Skin epidermis (tissue), 12 donors: ENCODE results near the gene ESR1.
"Not testable (repeated sequence)": the region's sequence is repeated elsewhere in the genome, so short reads cannot be mapped to it uniquely, and the experiment has no call there.

ENCODE experiments used
- H3K27ac ChIP-seq, 21 experiments: fragments of 200-600 bp; sonication (generic) in 11 of 21; one replicate each; pipeline ENCODE4 v1.5.0; 2020; ENCODE audit warnings: mild to moderate bottlenecking in 3 of 21, inconsistent platforms in 2 of 21, moderate library complexity in 2 of 21
- H3K4me3 ChIP-seq, 7 experiments: fragments of 200-600 bp; sonication (generic) in 2 of 7; one replicate each; pipeline ENCODE4 v1.5.0; 2020; ENCODE audit warnings: inconsistent platforms in 2 of 7, mild to moderate bottlenecking in 2 of 7, moderate library complexity in 1 of 7

ESR1 gene

GRCh38 chr6:151959086-151959485 is 151.6 kb downstream of the ESR1 start:
- H3K27ac ChIP-seq = no peak overlapping the region
- H3K4me3 ChIP-seq = no peak overlapping the region

- Histone ChIP-seq H3K4me3 (no peak overlapping the region), H3K27ac (peak overlapping the region in 1 of 21 experiments; percentile 21)
These were observed 154.3 kb downstream of the ESR1 start for GRCh38 chr6:151961809-151962208.

DNA sequence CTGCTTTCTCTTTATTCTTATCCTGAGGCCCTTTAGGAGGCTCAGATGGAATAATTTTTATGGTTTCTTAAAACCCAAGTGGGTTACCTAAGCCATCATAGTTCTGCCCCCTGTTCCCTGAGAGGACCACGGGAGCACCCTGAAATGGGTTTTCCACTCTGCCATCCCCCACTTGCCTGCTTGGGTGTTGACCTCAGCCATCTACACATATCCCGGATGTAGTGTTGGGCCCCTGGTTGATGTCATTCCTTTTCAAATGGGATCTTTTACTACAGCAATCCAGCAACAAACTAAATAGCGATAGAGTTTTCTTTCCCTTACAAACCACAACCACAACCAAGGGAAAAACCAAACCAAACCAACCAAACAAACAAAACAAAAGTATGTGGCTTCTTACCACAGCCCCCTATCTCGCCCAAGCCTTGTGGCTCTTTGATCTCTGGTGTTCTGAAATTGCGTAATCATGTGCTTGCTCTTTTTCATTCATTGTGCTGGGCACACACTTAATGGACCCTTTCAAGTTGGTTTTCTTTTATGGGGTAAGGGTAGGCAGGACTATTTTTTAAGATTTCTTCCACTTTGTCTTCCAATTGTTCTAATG is 154.9 kb downstream of the ESR1 start:
- Histone ChIP-seq H3K4me3 (no peak overlapping the region), H3K27ac (peak overlapping the region in 1 of 21 experiments; percentile 21)

DNA sequence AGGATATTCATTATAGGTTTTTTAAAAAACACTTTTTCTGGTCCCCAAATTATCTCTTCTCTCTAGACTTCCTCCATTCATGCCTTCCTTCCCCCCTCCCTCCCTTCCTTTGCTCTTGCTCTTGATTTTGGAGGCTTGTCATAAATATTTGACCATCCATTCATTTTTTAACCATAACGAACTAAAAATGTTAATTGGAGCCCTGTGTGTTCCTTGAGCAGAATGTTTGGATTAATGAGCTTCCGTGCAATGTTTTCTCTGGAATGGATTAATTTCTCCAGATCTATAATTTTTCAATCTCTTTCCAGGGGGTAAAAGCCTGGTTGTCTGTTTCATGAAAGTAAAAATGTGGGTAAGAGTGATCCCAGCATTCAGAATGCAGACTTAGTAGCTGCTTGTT is 155.5 kb downstream of the ESR1 start:
- no peak overlapping the region for H3K27ac ChIP-seq
- no peak overlapping the region for H3K4me3 ChIP-seq

DNA sequence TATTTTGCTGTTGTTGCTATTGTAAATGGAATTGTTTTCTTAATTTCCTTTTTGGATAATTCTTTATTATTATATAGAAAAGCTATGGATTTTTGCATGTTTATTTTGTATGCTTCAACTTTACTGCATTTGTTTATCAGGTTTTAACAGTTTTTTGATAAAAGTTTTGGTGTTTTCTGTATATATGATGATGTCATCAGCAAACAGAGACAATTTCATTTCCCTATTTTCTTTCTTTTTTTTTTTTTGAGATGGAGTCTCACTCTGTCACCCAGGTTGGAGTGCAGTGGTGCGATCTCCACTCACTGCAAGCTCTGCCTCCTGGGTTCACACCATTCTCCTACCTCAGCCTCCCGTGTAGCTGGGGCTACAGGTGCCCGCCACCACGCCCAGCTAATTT is 156.9 kb downstream of the ESR1 start:
- H3K27ac ChIP-seq, H3K4me3 ChIP-seq: not testable (repeated sequence)

- Histone ChIP-seq H3K27ac (no peak overlapping the region), H3K4me3 (no peak overlapping the region)
These were observed 166.7 kb downstream of the ESR1 start for GRCh38 chr6:151974061-151974617.

DNA sequence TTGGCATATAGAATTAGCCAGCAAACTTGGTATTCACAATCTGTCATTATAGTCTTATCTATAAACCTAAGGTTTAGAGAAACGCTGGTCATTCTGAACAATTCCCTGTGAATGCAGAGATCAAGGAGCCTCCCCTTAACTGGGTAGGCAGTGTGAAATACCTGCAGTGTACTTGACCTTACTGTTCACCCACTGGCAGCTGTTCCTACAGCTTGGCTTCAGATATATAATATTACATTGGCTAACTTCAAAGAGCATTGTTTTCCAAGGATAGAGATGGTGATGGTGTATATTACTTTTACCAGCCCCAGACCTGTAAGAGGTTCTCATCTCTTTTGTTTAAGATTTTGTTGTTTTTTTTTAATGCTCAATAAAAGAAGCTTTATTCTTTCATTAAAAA is 168.3 kb downstream of the ESR1 start:
- Histone ChIP-seq H3K27ac (no peak overlapping the region), H3K4me3 (no peak overlapping the region)

- not testable (repeated sequence) for H3K4me3 ChIP-seq, H3K27ac ChIP-seq
These were observed 180.7 kb downstream of the ESR1 start for GRCh38 chr6:151988199-151988598.

DNA sequence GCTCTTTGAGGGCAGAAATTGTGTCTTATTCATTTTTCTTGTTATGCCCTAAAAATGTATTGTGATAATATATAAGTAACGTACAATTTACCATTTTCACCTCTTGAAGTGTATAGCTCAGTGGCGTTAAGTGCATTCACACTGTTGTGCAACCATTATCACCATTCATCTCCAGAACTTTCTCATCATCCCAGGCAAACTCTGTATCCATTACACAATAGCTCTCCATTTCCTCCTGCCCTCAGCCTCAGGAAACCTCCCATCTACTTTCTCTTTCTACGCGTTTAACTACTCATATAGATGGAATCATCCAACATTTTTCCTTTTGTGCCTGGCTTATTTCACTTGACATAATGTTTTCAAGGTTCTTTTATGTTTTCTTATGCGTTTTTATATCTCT is 184.6 kb downstream of the ESR1 start:
- Histone ChIP-seq H3K4me3 (no peak overlapping the region), H3K27ac (no peak overlapping the region)

DNA sequence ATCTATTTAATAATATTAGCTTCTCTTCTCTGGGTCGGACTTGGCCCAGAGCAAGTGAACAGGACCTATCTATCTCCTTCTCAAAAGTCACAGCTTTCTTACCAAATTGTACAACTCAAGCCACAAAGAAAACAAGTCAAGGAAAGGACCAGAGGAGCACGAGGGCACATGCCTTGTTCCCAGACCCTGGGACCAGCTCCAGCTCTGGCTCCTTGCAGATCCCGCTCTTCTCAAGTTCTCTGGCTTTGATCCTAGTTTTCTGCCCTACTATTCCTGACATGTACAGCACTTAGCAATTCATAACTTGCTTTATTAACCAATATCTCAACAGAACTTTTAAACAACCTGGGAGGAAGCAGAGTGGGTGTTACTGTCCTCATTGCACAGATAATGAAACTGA is 185.9 kb downstream of the ESR1 start:
- no peak overlapping the region for H3K27ac ChIP-seq
- H3K4me3 ChIP-seq = no peak overlapping the region

DNA sequence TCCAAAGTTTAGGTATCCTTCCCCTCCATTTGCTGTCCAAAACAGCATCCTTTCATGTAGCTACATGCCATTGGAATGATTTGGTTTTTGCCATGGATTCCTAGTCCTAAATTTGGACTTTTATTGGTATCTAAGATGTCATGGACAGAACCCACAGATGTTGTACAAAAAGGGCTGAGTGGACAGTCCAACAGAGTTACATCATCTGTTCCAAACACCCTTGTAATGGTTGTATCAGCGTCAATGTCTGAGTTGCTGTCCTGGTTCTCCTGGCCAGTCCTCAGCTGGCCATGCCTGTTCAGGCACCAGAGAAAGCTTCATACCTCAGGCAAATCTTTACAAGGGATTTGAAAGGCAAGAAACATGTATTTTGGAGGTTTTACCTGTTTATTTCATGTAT is 191.3 kb downstream of the ESR1 start:
- no peak overlapping the region for H3K4me3 ChIP-seq
- no peak overlapping the region for H3K27ac ChIP-seq

GRCh38 chr6:151999194-151999593 is 191.7 kb downstream of the ESR1 start:
- H3K27ac ChIP-seq = no peak overlapping the region
- H3K4me3 ChIP-seq = no peak overlapping the region

GRCh38 chr6:152001408-152001807 is 193.9 kb downstream of the ESR1 start:
- no peak overlapping the region for H3K27ac ChIP-seq

DNA sequence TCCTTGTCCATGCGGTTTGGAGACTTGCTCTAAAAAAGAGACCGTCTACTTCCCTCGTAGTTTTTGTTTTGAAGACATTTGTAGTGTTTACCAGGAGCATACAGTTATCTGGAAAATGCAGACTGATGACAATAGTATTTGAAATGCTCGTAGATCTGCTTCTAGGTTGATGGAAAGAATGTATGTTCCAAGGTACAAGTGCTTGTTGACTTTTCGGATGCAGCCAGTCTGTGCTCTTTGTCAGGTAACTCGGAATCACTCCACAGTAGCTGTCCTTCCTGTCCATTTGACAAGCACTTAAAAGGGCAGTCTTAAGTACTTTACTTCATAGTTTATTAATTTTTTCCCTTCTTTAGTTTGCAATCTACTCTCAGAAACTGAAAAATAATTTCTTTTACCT is 194.8 kb downstream of the ESR1 start:
- Histone ChIP-seq H3K27ac (no peak overlapping the region), H3K4me3 (no peak overlapping the region)

More at GRCh38 chr6:152001408-152001807, 193.9 kb downstream of the ESR1 start:
- H3K4me3 ChIP-seq = no peak overlapping the region

GRCh38 chr6:152004036-152004566 is 196.6 kb downstream of the ESR1 start:
- Histone ChIP-seq H3K27ac (no peak overlapping the region), H3K4me3 (no peak overlapping the region)

DNA sequence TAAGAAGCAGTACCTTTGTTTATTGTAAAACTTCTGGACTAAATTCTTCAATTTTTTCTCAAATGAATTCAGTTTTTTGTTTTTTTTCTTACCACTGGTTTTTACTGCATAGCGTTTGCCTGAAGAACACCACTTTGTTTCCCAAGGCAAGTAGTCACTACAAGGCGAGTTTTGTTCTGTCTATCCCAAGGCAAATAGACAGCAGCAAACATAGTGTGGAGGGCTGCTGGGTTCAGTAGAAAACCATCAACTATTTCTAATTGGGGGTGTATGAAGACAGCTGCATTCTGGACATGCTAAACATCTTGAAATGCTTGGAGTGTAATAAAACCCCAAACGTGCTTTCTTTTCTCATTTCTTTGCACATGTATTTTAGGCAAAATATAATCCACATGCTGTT is 197.4 kb downstream of the ESR1 start:
- no peak overlapping the region for H3K4me3 ChIP-seq

GRCh38 chr6:152008779-152009178 is 201.3 kb downstream of the ESR1 start:
- no peak overlapping the region for H3K4me3 ChIP-seq

More for the DNA sequence above, 197.4 kb downstream of the ESR1 start:
- H3K27ac ChIP-seq = no peak overlapping the region

GRCh38 chr6:152012227-152012626 is 204.7 kb downstream of the ESR1 start:
- Histone ChIP-seq H3K27ac (no peak overlapping the region), H3K4me3 (no peak overlapping the region)

More at GRCh38 chr6:152008779-152009178, 201.3 kb downstream of the ESR1 start:
- H3K27ac ChIP-seq = no peak overlapping the region

- Histone ChIP-seq H3K4me3 (no peak overlapping the region), H3K27ac (no peak overlapping the region)
These were observed 211.4 kb downstream of the ESR1 start for GRCh38 chr6:152018876-152019275.

DNA sequence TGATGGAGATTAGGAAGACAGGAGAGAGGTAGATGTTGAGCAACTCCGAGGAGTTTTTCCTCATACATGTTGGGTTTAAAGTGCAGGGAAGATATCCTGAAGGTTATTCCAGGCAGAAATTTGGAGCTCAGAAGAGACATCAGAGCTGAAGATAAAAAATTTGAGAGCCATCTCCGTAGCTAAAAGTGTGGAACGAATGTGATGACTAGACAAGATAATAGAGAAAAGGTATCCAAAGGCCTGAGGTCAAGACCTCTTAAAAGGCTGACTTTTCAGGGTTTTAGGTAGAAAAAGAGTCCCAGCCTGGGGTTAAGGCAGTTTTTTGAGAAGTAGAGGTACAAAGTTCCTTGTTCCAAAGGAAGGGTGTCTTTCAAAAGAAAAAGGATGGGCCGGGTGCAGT is 214.8 kb downstream of the ESR1 start:
- Histone ChIP-seq H3K4me3 (no peak overlapping the region), H3K27ac (no peak overlapping the region)

GRCh38 chr6:152023613-152024012 is 216.1 kb downstream of the ESR1 start:
- Histone ChIP-seq H3K4me3 (no peak overlapping the region), H3K27ac (no peak overlapping the region)

GRCh38 chr6:152026291-152026690 is 218.8 kb downstream of the ESR1 start:
- peak overlapping the region in 2 of 21 experiments; percentile 7 to 64 for H3K27ac ChIP-seq
- H3K4me3 ChIP-seq = no peak overlapping the region
